Neural crest cell (in vitro differentiated cells): ENCODE results near the gene CBLB. TPM values are rescaled to one million over a fixed set of nuclear protein-coding genes. Genes with fewer than 3 reads are reported as not detected.
"Not testable (repeated sequence)": the region's sequence is repeated elsewhere in the genome, so short reads cannot be mapped to it uniquely, and the experiment has no call there.

Source experiments
- DNase-seq: peaks from one replicate; pipeline ENCODE4 v3.0.0; 2021; ENCODE audit warnings: low read depth, mixed read lengths, low spot score
- H3K27ac Mint-ChIP-seq: one replicate; pipeline ENCODE4 v1.8.0; 2021; ENCODE audit warnings: mild to moderate bottlenecking, mixed read lengths; ENCODE audit not compliant: unreplicated experiment
- H3K27me3 Mint-ChIP-seq: 2 replicates; pipeline ENCODE4 v1.8.0; 2021; ENCODE audit warnings: low read depth, mild to moderate bottlenecking, mixed read lengths
- H3K36me3 Mint-ChIP-seq: 2 replicates; pipeline ENCODE4 v1.8.0; 2021; ENCODE audit warnings: low read depth, mild to moderate bottlenecking, mixed read lengths
- H3K4me1 Mint-ChIP-seq: 2 replicates; pipeline ENCODE4 v1.8.0; 2021; ENCODE audit warnings: mixed read lengths
- H3K4me3 Mint-ChIP-seq: one replicate; pipeline ENCODE4 v1.8.0; 2021; ENCODE audit warnings: mild to moderate bottlenecking, mixed read lengths
- H3K9me3 Mint-ChIP-seq: 2 replicates; pipeline ENCODE4 v1.8.0; 2021; ENCODE audit warnings: mixed read lengths
- CTCF ChIP-seq: fragments of 200-600 bp; sonication (generic); conservative IDR thresholded peaks from 2 replicates; pipeline ENCODE4 v1.5.0; 2021; ENCODE audit warnings: antibody characterized with exemption, mild to moderate bottlenecking
- total RNA-seq: library from RNA; stranded (reverse); gene quantifications from 2 replicates; pipeline ENCODE4 v1.2.1, GENCODE V29; 2021

CBLB gene
- total RNA-seq, 1 donor from 2014 or later: 32.3 TPM

DNA sequence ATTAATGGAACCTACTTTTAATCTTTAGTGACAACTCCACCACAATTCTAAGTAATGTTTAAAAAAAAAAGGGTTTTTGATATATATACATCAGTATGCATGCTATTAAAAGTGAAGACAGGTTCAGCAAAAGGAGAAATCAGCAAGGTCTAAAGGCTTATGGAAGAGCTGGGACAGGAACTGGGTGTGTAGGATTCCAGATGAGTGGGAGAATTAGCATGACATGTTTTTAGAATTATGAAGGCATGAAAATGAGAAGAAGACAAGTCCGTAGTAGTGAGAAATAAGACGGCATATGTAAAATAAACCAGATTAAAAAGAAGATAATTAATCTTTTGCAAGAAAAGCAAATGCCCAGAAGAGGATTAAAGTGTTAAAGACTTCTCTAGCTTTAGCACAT lies 52.0 kb downstream of the CBLB start:
- peaks cover 12% of the 10 kb centered on the region for H3K36me3 Mint-ChIP-seq
- no peak overlapping the region for H3K4me3 Mint-ChIP-seq
- H3K27ac Mint-ChIP-seq: no peak overlapping the region
- peaks cover 6% of the 10 kb centered on the region for H3K4me1 Mint-ChIP-seq
- H3K9me3 Mint-ChIP-seq: no peaks in the 10 kb centered on the region
- H3K27me3 Mint-ChIP-seq: no peaks in the 10 kb centered on the region
- TF ChIP-seq CTCF: no peak
- no peak for DNase-seq

DNA sequence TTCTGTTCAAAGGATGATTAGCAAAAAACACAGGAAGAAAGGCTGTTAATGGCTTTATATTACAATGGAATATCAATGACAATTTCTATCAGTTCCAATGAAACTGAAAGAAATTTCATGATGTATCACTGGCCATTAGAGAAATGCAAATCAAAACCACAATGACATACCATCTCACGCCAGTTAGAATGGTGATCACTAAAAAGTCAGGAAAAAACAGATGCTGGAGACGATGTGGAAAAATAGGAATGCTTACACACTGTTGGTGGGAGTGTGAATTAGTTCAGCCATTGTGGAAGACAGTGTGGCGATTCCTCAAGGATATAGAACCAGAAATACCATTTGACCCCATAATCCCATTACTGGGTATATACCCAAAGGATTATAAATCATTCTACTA lies 53.5 kb downstream of the CBLB start:
- not testable (repeated sequence) for H3K27ac Mint-ChIP-seq, DNase-seq, H3K27me3 Mint-ChIP-seq, H3K9me3 Mint-ChIP-seq, H3K4me1 Mint-ChIP-seq, H3K4me3 Mint-ChIP-seq
- peaks cover 12% of the 10 kb centered on the region for H3K36me3 Mint-ChIP-seq

DNA sequence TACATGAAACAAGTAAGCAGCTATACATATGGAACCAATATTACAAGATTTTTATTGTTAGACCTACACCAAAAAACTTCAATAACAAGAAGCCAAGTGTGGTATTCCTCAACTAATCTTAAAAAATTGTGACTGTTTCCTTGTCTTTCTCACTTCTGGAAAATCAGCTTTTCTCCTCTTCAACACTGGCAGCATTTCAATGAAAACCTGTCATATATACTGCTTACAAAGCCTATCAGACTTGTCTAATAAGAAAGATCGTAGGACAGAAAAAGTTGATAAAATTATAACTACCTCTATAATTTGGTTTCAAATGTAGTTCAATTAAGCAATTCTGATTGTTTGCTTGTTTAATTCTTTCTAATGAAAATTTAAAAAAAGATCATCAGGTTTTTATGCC lies 55.1 kb downstream of the CBLB start:
- no peak for TF ChIP-seq CTCF
- H3K27ac Mint-ChIP-seq: no peak overlapping the region
- H3K9me3 Mint-ChIP-seq: no peaks in the 10 kb centered on the region
- peaks cover 12% of the 10 kb centered on the region for H3K36me3 Mint-ChIP-seq
- H3K4me3 Mint-ChIP-seq: no peak overlapping the region
- peaks cover 8% of the 10 kb centered on the region for H3K4me1 Mint-ChIP-seq
- H3K27me3 Mint-ChIP-seq: no peaks in the 10 kb centered on the region
- no peak for DNase-seq

DNA sequence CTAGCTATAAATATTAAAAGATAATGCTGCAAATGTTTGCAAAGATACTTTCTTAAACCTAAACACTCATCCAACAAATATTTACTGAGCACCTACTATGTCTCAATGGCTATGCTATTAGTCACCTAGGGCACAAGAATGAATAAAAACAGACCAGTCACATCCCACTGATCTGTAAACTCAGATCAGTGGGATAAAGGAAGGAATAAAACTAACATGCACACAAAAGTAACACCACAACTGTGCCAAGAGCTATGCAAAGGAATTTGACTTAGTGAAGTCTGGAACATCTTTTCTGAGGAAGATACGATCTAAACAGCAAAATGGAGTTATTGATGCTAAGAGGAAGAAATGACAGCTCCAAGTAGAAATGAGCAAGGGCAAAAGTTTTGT lies 56.6 kb downstream of the CBLB start:
- H3K4me1 Mint-ChIP-seq: peaks cover 8% of the 10 kb centered on the region
- H3K9me3 Mint-ChIP-seq: no peaks in the 10 kb centered on the region
- H3K27ac Mint-ChIP-seq: no peak overlapping the region
- H3K27me3 Mint-ChIP-seq: no peaks in the 10 kb centered on the region
- DNase-seq: no peak
- TF ChIP-seq CTCF: no peak
- peaks cover 10% of the 10 kb centered on the region for H3K36me3 Mint-ChIP-seq
- H3K4me3 Mint-ChIP-seq: no peak overlapping the region

- no peak overlapping the region for H3K27ac Mint-ChIP-seq
- H3K36me3 Mint-ChIP-seq: peaks cover 6% of the 10 kb centered on the region
- no peak overlapping the region for H3K4me3 Mint-ChIP-seq
- H3K9me3 Mint-ChIP-seq: no peaks in the 10 kb centered on the region
- H3K4me1 Mint-ChIP-seq: peaks cover 8% of the 10 kb centered on the region
- no peaks in the 10 kb centered on the region for H3K27me3 Mint-ChIP-seq
- TF ChIP-seq CTCF: no peak
- DNase-seq: no peak
Measured at GRCh38 chr3:105811518-105812193, 57.2 kb downstream of the CBLB start.

DNA sequence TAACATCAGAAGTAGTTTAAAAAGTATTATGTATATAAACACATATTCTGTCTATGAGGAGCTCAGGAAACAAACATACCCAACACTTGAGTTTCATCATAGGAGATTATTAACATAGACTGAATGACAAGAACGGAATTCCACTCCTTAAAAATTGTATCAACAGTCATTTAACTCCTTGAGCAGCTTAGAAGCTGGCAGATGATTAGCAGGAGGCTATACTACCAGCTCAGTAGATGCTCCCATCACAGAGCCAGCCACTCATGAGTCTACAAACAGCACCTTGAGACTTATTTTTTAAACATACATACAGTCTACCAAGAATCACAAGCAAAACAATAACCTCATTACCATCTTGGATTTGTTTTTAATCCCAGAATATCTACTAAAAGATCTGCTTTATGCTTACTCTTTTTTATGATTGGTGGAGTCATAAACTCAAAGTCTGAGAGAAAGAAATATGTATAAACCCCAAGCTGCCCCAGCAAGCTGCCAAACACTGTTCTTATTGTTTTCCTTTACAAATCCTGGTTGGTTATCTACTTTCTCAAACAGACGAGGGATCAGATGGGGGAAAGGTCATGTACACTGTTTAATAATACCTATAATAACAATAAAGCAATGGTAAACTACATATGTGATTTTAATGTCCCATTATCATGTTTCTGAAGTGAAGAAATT lies 59.5 kb downstream of the CBLB start:
- H3K27me3 Mint-ChIP-seq: no peaks in the 10 kb centered on the region
- no peaks in the 10 kb centered on the region for H3K36me3 Mint-ChIP-seq
- peaks cover 8% of the 10 kb centered on the region for H3K4me1 Mint-ChIP-seq
- H3K9me3 Mint-ChIP-seq: no peaks in the 10 kb centered on the region
- H3K27ac Mint-ChIP-seq: no peak overlapping the region
- TF ChIP-seq CTCF: no peak
- DNase-seq: no peak
- H3K4me3 Mint-ChIP-seq: no peak overlapping the region
